HepG2 (cell line): ENCODE data around the gene ARPP21. TPM values are rescaled to one million over a fixed set of nuclear protein-coding genes. Genes with fewer than 3 reads are reported as not detected.

Source experiments
- ATAC-seq: fragments of 200-7000 bp; cut with Tn5 transposase; 3 replicates; pipeline ENCODE4 v1.9.1; 2020; ENCODE audit warnings: mild to moderate bottlenecking, moderate library complexity
- BruUV-seq: library from RNA; stranded (reverse); fragments of 400-500 nt; replicated peaks from 2 replicates; lab custom pipeline; 2021; lab: Mats Ljungman, UMichigan
- CTCF ChIA-PET: fragments of 300-600 bp; formaldehyde crosslinking; extraction: SDS; loops from one replicate; lab custom pipeline; 2021; ENCODE audit warnings: low total read pairs, inconsistent platforms, low intra/inter-chr PET ratio; lab: Yijun Ruan, JAX
- POLR2A ChIA-PET: fragments of 350-600 bp; sonication (Branson Sonifier 250); formaldehyde crosslinking; loops from one replicate; lab custom pipeline; 2020; ENCODE audit warnings: antibody characterized with exemption, inconsistent platforms; lab: Yijun Ruan, JAX
- DNase-seq: peaks from one replicate; pipeline ENCODE4 v3.0.0-alpha.2; 2015; ENCODE audit warnings: low spot score
- FAIRE-seq: peaks from 3 replicates; lab custom pipeline; 2011; peaks lifted over from hg19 to GRCh38; lab: Jason Lieb, UNC
- H2AFZ ChIP-seq: one replicate; pipeline ENCODE4 v1.6.1; 2011; ENCODE audit warnings: low read length, inconsistent platforms
- H3K27ac ChIP-seq: fragments of 300-600 bp; 3 replicates; pipeline ENCODE4 v1.8.0; 2011; ENCODE audit warnings: mixed run types, mild to moderate bottlenecking, mixed read lengths, low read length, inconsistent platforms; ENCODE audit not compliant: insufficient read depth; ENCODE audit errors: extremely low read length
- H3K27me3 ChIP-seq, 2 experiments: fragments of 200-600 bp in 1 of 2; 2 replicates in 1 of 2; 3 replicates in 1 of 2; pipeline versions ENCODE4 v1.6.0 to v1.8.0; 2011; ENCODE audit warnings: low read length in 2 of 2, mild to moderate bottlenecking in 2 of 2, moderate library complexity in 2 of 2, inconsistent platforms in 1 of 2; ENCODE audit not compliant: insufficient read depth in 2 of 2, control insufficient read depth in 1 of 2
- H3K36me3 ChIP-seq, 2 experiments: fragments of 200-600 bp in 1 of 2; replicated peaks in 1 of 2; 2 replicates in 1 of 2; 3 replicates in 1 of 2; pipeline versions ENCODE4 v1.5.1 to v1.8.0; 2011; ENCODE audit warnings: low read length in 2 of 2, inconsistent platforms in 1 of 2; ENCODE audit not compliant: insufficient read depth in 2 of 2, control insufficient read depth in 1 of 2
- H3K4me1 ChIP-seq: 2 replicates; pipeline ENCODE4 v1.5.1; 2012; ENCODE audit warnings: low read length, inconsistent platforms; ENCODE audit not compliant: insufficient read depth
- H3K4me2 ChIP-seq: 2 replicates; pipeline ENCODE4 v1.6.0; 2011; ENCODE audit warnings: low read depth, low read length, inconsistent platforms
- H3K4me3 ChIP-seq, 3 experiments: fragments of 200-600 bp in 1 of 3; sonication (generic), shearing (Covaris generic) in 1 of 3; replicated peaks in 1 of 3; 2 replicates each; pipeline ENCODE4 v1.5.1; 2011 to 2016; ENCODE audit warnings: low read length in 3 of 3, inconsistent platforms in 2 of 3, low read depth in 2 of 3, mild to moderate bottlenecking in 2 of 3, control low read depth in 1 of 3, mixed read lengths in 1 of 3; ENCODE audit not compliant: insufficient read depth in 1 of 3
- H3K79me2 ChIP-seq: one replicate; pipeline ENCODE4 v1.6.1; 2011; ENCODE audit warnings: low read length, inconsistent platforms; ENCODE audit not compliant: insufficient read depth
- H3K9ac ChIP-seq: 2 replicates; pipeline ENCODE4 v1.6.0; 2011; ENCODE audit warnings: mild to moderate bottlenecking, low read depth, low read length, inconsistent platforms; ENCODE audit not compliant: insufficient read depth
- H3K9me3 ChIP-seq: 2 replicates; pipeline ENCODE4 v1.5.1; 2012; ENCODE audit warnings: mild to moderate bottlenecking, low read length
- H4K20me1 ChIP-seq: 2 replicates; pipeline ENCODE4 v1.6.0; 2011; ENCODE audit warnings: inconsistent platforms, mild to moderate bottlenecking, low read length, moderate library complexity; ENCODE audit not compliant: insufficient read depth
- ELF4 ChIP-seq: sonication (generic); formaldehyde crosslinking; IDR thresholded peaks from 2 replicates; pipeline ENCODE4 v1.5.0; 2020; ENCODE audit warnings: missing genetic modification reagents, mild to moderate bottlenecking, moderate library complexity, borderline replicate concordance
- SIX4 ChIP-seq: sonication (generic); formaldehyde crosslinking; IDR thresholded peaks from 2 replicates; pipeline ENCODE4 v1.4.0; 2020; ENCODE audit warnings: missing genetic modification reagents
- U2AF1 ChIP-seq: fragments of 200-400 bp; formaldehyde crosslinking; optimal IDR thresholded peaks from 2 replicates; pipeline ENCODE3; 2017; ENCODE audit warnings: mild to moderate bottlenecking, low read depth, low read length
- YEATS4 ChIP-seq: sonication (generic); formaldehyde crosslinking; IDR thresholded peaks from 2 replicates; pipeline ENCODE4 v1.4.0; 2020; ENCODE audit warnings: missing genetic modification reagents, borderline replicate concordance
- in situ Hi-C: cut with HindIII; loops from 2 replicates; pipeline ENCODE4 v1.10.0; 2017; ENCODE audit warnings: low pct_unique_long_range_greater_than_20kb; ENCODE audit not compliant: extremely low pct_ligation_motif_present
- intact Hi-C: fragments of 100-400 bp; cut with micrococcal nuclease; formaldehyde crosslinking; loops from one replicate; pipeline ENCODE4 v1.10.0; 2022; ENCODE audit not compliant: unreplicated experiment
- polyA plus RNA-seq, 8 experiments: library from polyadenylated mRNA; depleted of rRNA in 3 of 8; stranded (reverse) in 7 of 8; unstranded in 1 of 8; fragments of >200 nt; fragmentation: Illumina TruSeq in 4 of 8; extraction: Trizol in 4 of 8; gene quantifications; 2 replicates each; pipeline versions ENCODE4 v1.2.1 to v1.2.3, GENCODE V29; 2011 to 2016; ENCODE audit warnings: low read depth in 4 of 8, missing spikeins in 1 of 8, mixed read lengths in 1 of 8; ENCODE audit not compliant: insufficient read depth in 1 of 8
- total RNA-seq, 5 experiments: library from RNA; depleted of rRNA; stranded (reverse); fragments of >200 nt; fragmentation: Illumina TruSeq; extraction: Trizol; gene quantifications; 2 replicates each; pipeline ENCODE4 v1.2.3, GENCODE V29; 2016; ENCODE audit warnings: low read depth in 1 of 5
- TF ChIP-seq, protein P1 (sequence below): IDR thresholded peaks from 2 replicates; pipeline ENCODE4 v1.6.1; 2016; ENCODE audit warnings: low read depth, control low read depth
- TF ChIP-seq, protein P2 (sequence below): sonication (generic); formaldehyde crosslinking; IDR thresholded peaks from 2 replicates; pipeline ENCODE4 v1.8.1; 2023; ENCODE audit warnings: missing genetic modification reagents, mild to moderate bottlenecking, borderline replicate concordance
- TF ChIP-seq, protein P3 (sequence below): sonication (generic); formaldehyde crosslinking; IDR thresholded peaks from 2 replicates; pipeline ENCODE4 v1.4.0; 2020; ENCODE audit warnings: mild to moderate bottlenecking, missing genetic modification reagents, borderline replicate concordance

ARPP21 gene
- total and polyA plus RNA-seq, 2 of the 13 experiments (the other 11 are each of a cell fraction or from before 2014, with no cell fraction given), result not detected

DNA sequence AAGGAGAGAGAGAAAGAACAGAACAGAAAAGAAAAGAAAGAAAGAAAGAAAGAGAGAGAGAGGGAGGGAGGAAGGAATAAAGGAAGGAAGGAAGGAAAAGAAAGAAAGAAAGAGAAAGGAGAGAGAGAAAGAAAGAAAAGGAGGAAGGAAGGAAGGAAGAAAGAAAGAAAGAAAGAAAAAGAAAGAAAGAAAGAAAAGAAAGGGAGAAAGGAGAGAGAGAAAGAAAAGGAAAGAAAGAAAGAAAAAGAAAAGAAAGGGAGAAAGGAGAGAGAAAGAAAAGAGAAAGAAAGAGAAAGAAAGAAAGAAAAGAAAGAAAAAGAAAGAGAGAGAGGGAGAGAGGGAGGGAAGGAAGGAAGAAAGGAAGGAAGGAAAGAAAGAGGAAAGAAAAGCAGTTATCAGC is 108.8 kb downstream of the ARPP21 start:
- Histone ChIP-seq H3K9ac (no peak overlapping the region), H3K27me3 (no peaks in the 10 kb centered on the region), H3K4me3 (no peak overlapping the region), H3K4me2 (no peak overlapping the region), H3K36me3 (no peaks in the 10 kb centered on the region)
- DNase-seq, result no peak
- ATAC-seq, result no peak
- TF ChIP-seq ELF4 (no peak), YEATS4 (no peak), U2AF1 (no peak), SIX4 (CRISPR knock-in tag) (no peak)
- TF ChIP-seq, protein P1, sequence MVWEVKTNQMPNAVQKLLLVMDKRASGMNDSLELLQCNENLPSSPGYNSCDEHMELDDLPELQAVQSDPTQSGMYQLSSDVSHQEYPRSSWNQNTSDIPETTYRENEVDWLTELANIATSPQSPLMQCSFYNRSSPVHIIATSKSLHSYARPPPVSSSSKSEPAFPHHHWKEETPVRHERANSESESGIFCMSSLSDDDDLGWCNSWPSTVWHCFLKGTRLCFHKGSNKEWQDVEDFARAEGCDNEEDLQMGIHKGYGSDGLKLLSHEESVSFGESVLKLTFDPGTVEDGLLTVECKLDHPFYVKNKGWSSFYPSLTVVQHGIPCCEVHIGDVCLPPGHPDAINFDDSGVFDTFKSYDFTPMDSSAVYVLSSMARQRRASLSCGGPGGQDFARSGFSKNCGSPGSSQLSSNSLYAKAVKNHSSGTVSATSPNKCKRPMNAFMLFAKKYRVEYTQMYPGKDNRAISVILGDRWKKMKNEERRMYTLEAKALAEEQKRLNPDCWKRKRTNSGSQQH (CRISPR knock-in tag), result no peak
- TF ChIP-seq, protein P2, sequence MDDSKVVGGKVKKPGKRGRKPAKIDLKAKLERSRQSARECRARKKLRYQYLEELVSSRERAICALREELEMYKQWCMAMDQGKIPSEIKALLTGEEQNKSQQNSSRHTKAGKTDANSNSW (CRISPR knock-in tag), result no peak
- TF ChIP-seq, protein P3, sequence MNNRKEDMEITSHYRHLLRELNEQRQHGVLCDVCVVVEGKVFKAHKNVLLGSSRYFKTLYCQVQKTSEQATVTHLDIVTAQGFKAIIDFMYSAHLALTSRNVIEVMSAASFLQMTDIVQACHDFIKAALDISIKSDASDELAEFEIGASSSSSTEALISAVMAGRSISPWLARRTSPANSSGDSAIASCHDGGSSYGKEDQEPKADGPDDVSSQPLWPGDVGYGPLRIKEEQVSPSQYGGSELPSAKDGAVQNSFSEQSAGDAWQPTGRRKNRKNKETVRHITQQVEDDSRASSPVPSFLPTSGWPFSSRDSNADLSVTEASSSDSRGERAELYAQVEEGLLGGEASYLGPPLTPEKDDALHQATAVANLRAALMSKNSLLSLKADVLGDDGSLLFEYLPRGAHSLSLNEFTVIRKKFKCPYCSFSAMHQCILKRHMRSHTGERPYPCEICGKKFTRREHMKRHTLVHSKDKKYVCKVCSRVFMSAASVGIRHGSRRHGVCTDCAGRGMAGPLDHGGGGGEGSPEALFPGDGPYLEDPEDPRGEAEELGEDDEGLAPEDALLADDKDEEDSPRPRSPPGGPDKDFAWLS (CRISPR knock-in tag), result no peak
- TF ChIP-seq, all 625 proteins: peak for 0
- H3K4me1 ChIP-seq, result no peaks in the 10 kb centered on the region
- H2AFZ ChIP-seq, result no peak overlapping the region
- no peak for FAIRE-seq
- in situ Hi-C loops (no loop called here), intact Hi-C loops (no loop called here)
- POLR2A ChIA-PET, result no interaction called here
- no peaks in the 10 kb centered on the region for H4K20me1 ChIP-seq
- H3K27ac ChIP-seq, result no peak overlapping the region
- BruUV-seq, result no TSS peak
- no peaks in the 10 kb centered on the region for H3K79me2 ChIP-seq
- CTCF ChIA-PET, result no interaction called here
- no peaks in the 10 kb centered on the region for H3K9me3 ChIP-seq
